GM23338 (cell line): ENCODE measurements around the gene MBLAC1. TPM values are rescaled to one million over a fixed set of nuclear protein-coding genes. Genes with fewer than 3 reads are reported as not detected.

Source experiments
- ATAC-seq: fragments of 200-7000 bp; cut with Tn5 transposase; 3 replicates; pipeline ENCODE4 v1.9.1; 2020
- DNase-seq: peaks from one replicate; pipeline ENCODE4 v3.0.0-alpha.2; 2015; ENCODE audit warnings: low spot score
- H2AFZ ChIP-seq: fragments of 200-600 bp; sonication (generic); 2 replicates; pipeline ENCODE4 v1.8.0; 2016; ENCODE audit warnings: antibody characterized with exemption, mild to moderate bottlenecking, moderate library complexity
- H3F3A ChIP-seq: fragments of 200-600 bp; sonication (generic); replicated peaks from 2 replicates; pipeline ENCODE4 v1.8.0; 2017; ENCODE audit warnings: antibody characterized with exemption, mixed run types, low read depth
- H3K27ac ChIP-seq: fragments of 200-600 bp; sonication (generic); 2 replicates; pipeline ENCODE4 v1.6.1; 2016; ENCODE audit warnings: low read depth
- H3K27me3 ChIP-seq: fragments of 200-600 bp; sonication (generic); 2 replicates; pipeline ENCODE4 v1.8.0; 2016; ENCODE audit warnings: mild to moderate bottlenecking, mixed run types, moderate library complexity; ENCODE audit not compliant: insufficient read depth
- H3K36me3 ChIP-seq: fragments of 200-600 bp; sonication (generic); 2 replicates; pipeline ENCODE4 v1.8.0; 2016; ENCODE audit warnings: mild to moderate bottlenecking; ENCODE audit not compliant: insufficient read depth
- H3K4me1 ChIP-seq: fragments of 200-600 bp; sonication (generic); 2 replicates; pipeline ENCODE4 v1.8.0; 2016; ENCODE audit warnings: mild to moderate bottlenecking, moderate library complexity; ENCODE audit not compliant: insufficient read depth
- H3K4me2 ChIP-seq: fragments of 200-600 bp; sonication (generic); 2 replicates; pipeline ENCODE4 v1.7.1; 2017; ENCODE audit warnings: mixed run types
- H3K4me3 ChIP-seq: fragments of 200-600 bp; sonication (generic); 2 replicates; pipeline ENCODE4 v1.6.1; 2016; ENCODE audit warnings: mixed run types
- H3K79me2 ChIP-seq: fragments of 200-600 bp; sonication (generic); replicated peaks from 2 replicates; pipeline ENCODE4 v1.8.0; 2017; ENCODE audit warnings: mild to moderate bottlenecking; ENCODE audit not compliant: insufficient read depth
- H3K9me2 ChIP-seq: fragments of 200-600 bp; sonication (generic); 2 replicates; pipeline ENCODE4 v1.8.0; 2017; ENCODE audit not compliant: insufficient read depth
- H4K20me1 ChIP-seq: fragments of 200-600 bp; sonication (generic); replicated peaks from 2 replicates; pipeline ENCODE4 v1.8.0; 2017; ENCODE audit warnings: mild to moderate bottlenecking; ENCODE audit not compliant: insufficient read depth
- H3K27ac Mint-ChIP-seq: 2 replicates; pipeline ENCODE4 v1.8.0; 2020; ENCODE audit warnings: inconsistent platforms, mild to moderate bottlenecking, moderate library complexity, mixed read lengths
- H3K27me3 Mint-ChIP-seq: 3 replicates; pipeline ENCODE4 v1.8.0; 2022; ENCODE audit warnings: low read depth, mild to moderate bottlenecking, moderate library complexity, mixed read lengths, inconsistent platforms; ENCODE audit not compliant: insufficient read depth, poor library complexity
- H3K36me3 Mint-ChIP-seq: 3 replicates; pipeline ENCODE4 v1.8.0; 2021; ENCODE audit warnings: low read depth, mild to moderate bottlenecking, inconsistent platforms, moderate library complexity, mixed read lengths
- H3K4me1 Mint-ChIP-seq: 3 replicates; pipeline ENCODE4 v1.8.0; 2020; ENCODE audit warnings: mild to moderate bottlenecking, inconsistent platforms, mixed read lengths
- H3K4me3 Mint-ChIP-seq: 3 replicates; pipeline ENCODE4 v1.8.0; 2021; ENCODE audit warnings: moderate library complexity, mild to moderate bottlenecking, inconsistent platforms, mixed read lengths
- H3K9me3 Mint-ChIP-seq: 3 replicates; pipeline ENCODE4 v1.8.0; 2020; ENCODE audit warnings: moderate library complexity, mild to moderate bottlenecking, inconsistent platforms, mixed read lengths
- CREB1 ChIP-seq: fragments of 250-450 bp; sonication (Bioruptor Pico); IDR thresholded peaks from 2 replicates; pipeline ENCODE4 v1.5.0; 2020; ENCODE audit warnings: low read depth, mild to moderate bottlenecking, moderate library complexity
- ETS1 ChIP-seq: IDR thresholded peaks from 2 replicates; pipeline ENCODE4 v1.6.1; 2016; ENCODE audit warnings: antibody characterized with exemption
- EZH2 ChIP-seq: fragments of 200-600 bp; sonication (generic); IDR thresholded peaks from one replicate; pipeline ENCODE4 v1.8.0; 2017; ENCODE audit warnings: antibody characterized with exemption, mild to moderate bottlenecking, low read depth; ENCODE audit not compliant: unreplicated experiment
- NANOG ChIP-seq: IDR thresholded peaks from 2 replicates; pipeline ENCODE4 v1.6.1; 2016; ENCODE audit warnings: antibody characterized with exemption, borderline replicate concordance
- POLR2AphosphoS5 ChIP-seq: IDR thresholded peaks from 2 replicates; pipeline ENCODE4 v1.6.1; 2016; ENCODE audit warnings: antibody characterized with exemption, low read depth
- REST ChIP-seq: IDR thresholded peaks from one replicate; pipeline ENCODE4 v1.6.1; 2018; ENCODE audit warnings: antibody characterized with exemption; ENCODE audit not compliant: unreplicated experiment
- ZNF114 ChIP-seq: fragments of 250-450 bp; sonication (Bioruptor Pico); IDR thresholded peaks from 2 replicates; pipeline ENCODE4 v1.5.0; 2020; ENCODE audit warnings: mild to moderate bottlenecking, moderate library complexity
- ZNF331 ChIP-seq: fragments of 250-450 bp; sonication (Bioruptor Pico); IDR thresholded peaks from 2 replicates; pipeline ENCODE4 v1.5.0; 2020; ENCODE audit warnings: low read depth, mild to moderate bottlenecking, moderate library complexity
- ZNF462 ChIP-seq: fragments of 250-450 bp; sonication (Bioruptor Pico); IDR thresholded peaks from 2 replicates; pipeline ENCODE4 v1.5.0; 2020; ENCODE audit warnings: mild to moderate bottlenecking, moderate library complexity
- polyA plus RNA-seq: library from polyadenylated mRNA; unstranded; fragments of >200 nt; fragmentation: Nextera tagmentation; extraction: Ambion mirVana; gene quantifications from 2 replicates; pipeline ENCODE4 v1.2.1, GENCODE V29; 2016
- total RNA-seq: library from RNA; depleted of rRNA; stranded (reverse); fragments of >200 nt; shearing (Covaris generic); gene quantifications from 2 replicates; pipeline ENCODE4 v1.2.3, GENCODE V29; 2014

Gene MBLAC1
- total and polyA plus RNA-seq, 2 experiments from 2014 or later: 2.7 to 5.7 TPM

- H3K36me3 ChIP-seq: peaks cover 4% of the 10 kb centered on the region; the same call in 1 of the 2 replicates
- DNase-seq (peak; percentile 86), ATAC-seq (peak; percentile 61)
- peaks cover 28% of the 10 kb centered on the region for H3F3A ChIP-seq
- Mint-ChIP-seq H3K4me1 (peaks cover 58% of the 10 kb centered on the region), H3K9me3 (no peaks in the 10 kb centered on the region; the same call in 2 of the 3 replicates), H3K27me3 (peaks cover 39% of the 10 kb centered on the region), H3K4me3 (peak overlapping the region; percentile 75), H3K36me3 (peaks cover 24% of the 10 kb centered on the region), H3K27ac (no peak overlapping the region)
- H3K4me3 ChIP-seq: peak overlapping the region; percentile 73
- peaks cover 7% of the 10 kb centered on the region; the same call in 1 of the 2 replicates for H4K20me1 ChIP-seq
- H3K4me1 ChIP-seq: peaks cover 37% of the 10 kb centered on the region
- no peak for TF ChIP-seq CREB1 (CRISPR knock-in tag)
- TF ChIP-seq ZNF114 (CRISPR knock-in tag): no peak
- TF ChIP-seq POLR2AphosphoS5: no peak; the same call in 1 of the 2 replicates
- no peak for TF ChIP-seq REST
- TF ChIP-seq ETS1: no peak
- no peak for TF ChIP-seq EZH2
- TF ChIP-seq ZNF462 (CRISPR knock-in tag): no peak
- no peak for TF ChIP-seq NANOG
- no peak for TF ChIP-seq ZNF331 (CRISPR knock-in tag)
- no peak overlapping the region for H3K27ac ChIP-seq
- no peaks in the 10 kb centered on the region for H3K9me2 ChIP-seq
- H3K27me3 ChIP-seq: peaks cover 16% of the 10 kb centered on the region
- 0 out of 2 replicates have a peak overlapping the region, but pooled peaks have one; percentile 28 for H2AFZ ChIP-seq
- peak overlapping the region; percentile 90 for H3K4me2 ChIP-seq
- peaks cover 7% of the 10 kb centered on the region for H3K79me2 ChIP-seq
These were observed 44.4 kb downstream of the MBLAC1 start for GRCh38 chr7:100171087-100171681.
